Choroid plexus epithelial cell (primary cell): ENCODE data around the gene SGPP2.
A peak's percentile ranks its signal among the peaks of the same experiment; 100 is the strongest.

Experiments used
- DNase-seq: peaks from one replicate; pipeline ENCODE4 v3.0.0-alpha.2; 2010; ENCODE audit warnings: low read depth
- H3K4me3 ChIP-seq: 2 replicates; pipeline ENCODE4 v1.5.1; 2011; ENCODE audit warnings: low read depth, mild to moderate bottlenecking, control low read depth, low read length, moderate library complexity
- CTCF ChIP-seq: conservative IDR thresholded peaks from 2 replicates; pipeline ENCODE4 v1.5.1; 2011; ENCODE audit warnings: low read depth, mild to moderate bottlenecking, control low read depth, inconsistent platforms, low read length, moderate library complexity

The SGPP2 gene

GRCh38 chr2:222591661-222592060, 167.3 kb downstream of the SGPP2 start:
- H3K4me3 ChIP-seq = no peak overlapping the region
- DNase-seq = no peak
- no peak for TF ChIP-seq CTCF

DNA sequence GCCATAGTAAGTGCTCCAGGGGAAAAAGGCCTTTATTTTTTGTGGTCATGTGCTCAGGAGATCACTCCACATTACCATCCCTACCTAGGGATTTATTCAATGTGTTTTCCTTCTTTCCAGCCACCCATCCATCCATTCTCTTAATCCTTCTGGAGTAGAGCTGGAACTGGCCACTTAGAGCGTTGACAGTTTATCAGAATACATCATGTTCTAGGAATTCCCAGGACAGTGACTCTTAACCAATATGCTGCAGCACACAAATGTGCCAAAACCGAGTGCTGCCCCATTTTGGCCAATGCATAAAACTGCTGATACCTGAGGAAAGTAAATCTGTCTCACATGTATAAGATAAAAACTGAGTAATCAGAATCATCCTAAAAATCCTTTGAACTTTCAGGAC, 167.8 kb downstream of the SGPP2 start:
- no peak overlapping the region for H3K4me3 ChIP-seq
- DNase-seq = no peak
- no peak for TF ChIP-seq CTCF

DNA sequence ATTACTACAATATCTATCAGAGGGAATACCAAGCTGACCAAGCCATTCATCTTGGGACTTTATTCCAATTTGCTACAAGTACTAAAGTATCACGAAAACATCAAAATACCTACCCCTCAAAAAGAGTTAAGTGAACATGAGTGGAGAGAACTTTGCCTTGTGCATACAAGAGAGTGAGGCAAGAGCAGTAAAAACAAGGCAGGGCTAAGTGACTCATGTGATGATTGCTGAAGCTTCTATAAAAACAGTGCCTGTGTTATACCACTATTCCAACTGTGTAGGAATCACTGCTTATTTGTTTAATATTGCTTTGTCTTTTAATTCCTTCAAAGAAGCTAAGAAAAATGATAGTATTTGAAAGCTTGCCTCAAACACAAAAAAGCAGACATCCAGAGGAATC, 170.3 kb downstream of the SGPP2 start:
- DNase-seq = peak; percentile 90
- TF ChIP-seq CTCF = no peak
- H3K4me3 ChIP-seq = no peak overlapping the region

DNA sequence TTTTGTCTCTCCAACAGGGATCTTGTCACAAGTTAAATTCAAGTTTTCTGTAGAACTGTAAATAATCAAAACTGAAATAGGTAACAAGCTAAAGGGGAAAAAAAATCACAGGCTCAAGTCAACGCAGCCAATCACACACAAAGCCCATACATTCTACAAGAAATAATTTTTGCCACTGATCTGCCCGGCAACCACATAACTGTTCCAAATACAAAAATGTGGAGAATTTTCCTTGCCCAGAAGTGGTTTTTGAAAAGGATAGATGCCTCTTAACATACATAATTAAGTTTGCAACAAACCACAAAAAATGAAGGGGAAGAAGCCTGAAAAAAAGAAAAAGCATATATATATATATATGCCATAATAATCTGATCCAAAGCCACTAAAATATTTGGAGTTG, 171.2 kb downstream of the SGPP2 start:
- TF ChIP-seq CTCF = no peak
- DNase-seq = peak; percentile 36
- H3K4me3 ChIP-seq = no peak overlapping the region

- no peak for TF ChIP-seq CTCF
- DNase-seq = no peak
- no peak overlapping the region for H3K4me3 ChIP-seq
Measured at GRCh38 chr2:222598611-222599010, 174.3 kb downstream of the SGPP2 start.

GRCh38 chr2:222603501-222603900, 179.2 kb downstream of the SGPP2 start:
- no peak overlapping the region for H3K4me3 ChIP-seq
- no peak for TF ChIP-seq CTCF
- DNase-seq = no peak

DNA sequence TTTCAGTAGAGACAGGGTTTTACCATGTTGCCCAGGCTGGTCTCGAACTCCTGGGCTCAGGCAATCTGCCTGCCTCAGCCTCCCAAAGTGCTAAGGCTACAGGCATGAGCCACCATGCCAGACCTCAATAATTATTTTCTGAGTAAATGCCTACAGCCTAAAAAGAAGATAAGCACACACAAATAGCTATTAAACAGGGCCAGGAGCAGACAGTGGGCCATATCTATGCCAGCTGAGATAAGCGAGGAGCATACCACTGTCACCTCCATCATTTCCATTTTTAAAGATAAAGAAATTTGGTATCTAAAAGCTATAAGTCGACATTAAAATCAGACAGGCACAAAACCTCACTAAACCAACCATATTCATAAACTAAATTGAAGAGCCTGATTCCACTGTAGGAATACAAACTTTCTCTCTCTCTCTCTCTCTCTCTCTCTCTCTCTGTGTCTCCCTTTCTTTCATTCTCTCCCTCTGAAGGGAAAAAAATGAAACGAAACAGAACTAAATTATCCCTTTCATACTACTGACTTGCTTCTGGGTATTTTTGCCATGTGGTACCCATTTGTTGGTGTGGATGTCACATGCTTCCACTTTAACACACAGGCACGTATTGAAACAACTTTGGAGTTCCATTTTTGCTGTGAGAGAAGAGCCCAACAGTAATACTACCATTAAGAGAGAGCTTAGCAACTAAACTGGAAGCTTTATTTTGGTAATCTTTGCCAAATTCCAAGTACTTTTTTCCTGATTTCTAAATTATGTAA, 180.6 kb downstream of the SGPP2 start:
- DNase-seq = no peak

More for the DNA sequence above, 180.6 kb downstream of the SGPP2 start:
- TF ChIP-seq CTCF = no peak
- no peak overlapping the region for H3K4me3 ChIP-seq
